ENCODE data around the gene E2F2. TPM values are rescaled to one million over a fixed set of nuclear protein-coding genes. Genes with fewer than 3 reads are reported as not detected.

Gene E2F2
- total and polyA plus RNA-seq, 2 experiments from 2014 or later, result 0.51 to 1.2 TPM

GRCh38 chr1:23470282-23471070 lies 60.6 kb downstream of the E2F2 start:
- Histone ChIP-seq H2AFZ (no peak overlapping the region), H3K27me3 (replicated peaks; ENCODE audit: insufficient read depth) (no peaks in the 10 kb centered on the region), H4K20me1 (ENCODE audit: insufficient read depth) (no peaks in the 10 kb centered on the region), H3F3A (ENCODE audit: insufficient read depth) (peaks cover 32% of the 10 kb centered on the region), H3K9ac (peak overlapping the region; percentile 34), H3K9me3 (ENCODE audit: low read depth) (no peaks in the 10 kb centered on the region), H3K4me1 (ENCODE audit: insufficient read depth) (peaks cover 42% of the 10 kb centered on the region), H3K4me2 (ENCODE audit: unreplicated experiment) (peak overlapping the region; percentile 13), H3K36me3 (ENCODE audit: low read depth) (no peaks in the 10 kb centered on the region), H3K79me2 (ENCODE audit: insufficient read depth) (peaks cover 17% of the 10 kb centered on the region), H3K9me2 (ENCODE audit: insufficient read depth) (no peaks in the 10 kb centered on the region), H3K27ac (peak overlapping the region; percentile 69), H3K4me3 (no peak overlapping the region)
- TF ChIP-seq EZH2phosphoT487 (IDR thresholded peaks at IDR 0.05; ENCODE audit: insufficient read depth, low read depth) (no peak), EZH2 (IDR thresholded peaks at IDR 0.05; ENCODE audit: insufficient read depth, poor library complexity, severe bottlenecking) (no peak)
- DNase-seq, result peak; percentile 76
- in situ Hi-C loops (cut with MboI), result no loop called here
- WGBS, 2 experiments (ENCODE audit: low coverage in 1 of 2, low lambda C conversion rate in 2 of 2, missing lambda C conversion rate in 2 of 2), result 45 to 52% methylated on average over 12 of the region's 12 CpGs

GRCh38 chr1:23469372-23469982 lies 61.6 kb downstream of the E2F2 start:
- H3K27ac ChIP-seq, result peak overlapping the region; percentile 69; the same call in 1 of the 2 replicates
- no peaks in the 10 kb centered on the region for H3K9me3 ChIP-seq (ENCODE audit: low read depth)
- peaks cover 17% of the 10 kb centered on the region for H3K79me2 ChIP-seq (ENCODE audit: insufficient read depth)

GRCh38 chr1:23466423-23466989 lies 64.5 kb downstream of the E2F2 start:
- Histone ChIP-seq H4K20me1 (ENCODE audit: insufficient read depth) (no peaks in the 10 kb centered on the region), H3K4me2 (ENCODE audit: unreplicated experiment) (no peak overlapping the region), H3K9me3 (ENCODE audit: low read depth) (no peaks in the 10 kb centered on the region), H3F3A (ENCODE audit: insufficient read depth) (peaks cover 10% of the 10 kb centered on the region), H3K4me1 (ENCODE audit: insufficient read depth) (peaks cover 35% of the 10 kb centered on the region), H3K4me3 (no peak overlapping the region), H3K36me3 (ENCODE audit: low read depth) (no peaks in the 10 kb centered on the region), H3K9ac (no peak overlapping the region), H3K27me3 (replicated peaks; ENCODE audit: insufficient read depth) (no peaks in the 10 kb centered on the region), H3K79me2 (ENCODE audit: insufficient read depth) (peaks cover 17% of the 10 kb centered on the region), H3K27ac (no peak overlapping the region), H3K9me2 (ENCODE audit: insufficient read depth) (no peaks in the 10 kb centered on the region), H2AFZ (no peak overlapping the region)
- TF ChIP-seq EZH2phosphoT487 (IDR thresholded peaks at IDR 0.05; ENCODE audit: insufficient read depth, low read depth) (no peak), EZH2 (IDR thresholded peaks at IDR 0.05; ENCODE audit: insufficient read depth, poor library complexity, severe bottlenecking) (no peak)
- no peak for DNase-seq
- WGBS, 2 experiments (ENCODE audit: low coverage in 1 of 2, low lambda C conversion rate in 2 of 2, missing lambda C conversion rate in 2 of 2), result 97 to 98% methylated on average over 3 of the region's 3 CpGs
- in situ Hi-C loops (cut with MboI), result no loop called here

More at GRCh38 chr1:23469372-23469982, 61.6 kb downstream of the E2F2 start:
- Histone ChIP-seq H3K4me1 (ENCODE audit: insufficient read depth) (peaks cover 33% of the 10 kb centered on the region), H2AFZ (no peak overlapping the region), H3K9ac (no peak overlapping the region), H3K4me3 (no peak overlapping the region), H3K4me2 (ENCODE audit: unreplicated experiment) (no peak overlapping the region), H3K27me3 (replicated peaks; ENCODE audit: insufficient read depth) (no peaks in the 10 kb centered on the region), H3K36me3 (ENCODE audit: low read depth) (no peaks in the 10 kb centered on the region), H4K20me1 (ENCODE audit: insufficient read depth) (no peaks in the 10 kb centered on the region), H3K9me2 (ENCODE audit: insufficient read depth) (no peaks in the 10 kb centered on the region), H3F3A (ENCODE audit: insufficient read depth) (peaks cover 22% of the 10 kb centered on the region)
- in situ Hi-C loops (cut with MboI), result no loop called here
- DNase-seq, result no peak
- WGBS, 2 experiments (ENCODE audit: low coverage in 1 of 2, low lambda C conversion rate in 2 of 2, missing lambda C conversion rate in 2 of 2), result 71 to 74% methylated on average over 5 of the region's 5 CpGs
- TF ChIP-seq EZH2 (IDR thresholded peaks at IDR 0.05; ENCODE audit: insufficient read depth, poor library complexity, severe bottlenecking), result no peak

GRCh38 chr1:23463286-23463685 lies 67.7 kb downstream of the E2F2 start:
- peaks cover 15% of the 10 kb centered on the region for H3K4me1 ChIP-seq (ENCODE audit: insufficient read depth)
- no peak overlapping the region for H3K4me3 ChIP-seq
- H3K4me2 ChIP-seq (ENCODE audit: unreplicated experiment), result no peak overlapping the region
- no peaks in the 10 kb centered on the region for H4K20me1 ChIP-seq (ENCODE audit: insufficient read depth)
- H2AFZ ChIP-seq, result no peak overlapping the region
- peak; percentile 49 for DNase-seq
- peaks cover 20% of the 10 kb centered on the region for H3K79me2 ChIP-seq (ENCODE audit: insufficient read depth)
- H3K9me2 ChIP-seq (ENCODE audit: insufficient read depth), result no peaks in the 10 kb centered on the region
- H3K27me3 ChIP-seq (replicated peaks; ENCODE audit: insufficient read depth), result no peaks in the 10 kb centered on the region
- no peak for TF ChIP-seq EZH2phosphoT487 (IDR thresholded peaks at IDR 0.05; ENCODE audit: insufficient read depth, low read depth)
- no peak for TF ChIP-seq EZH2 (IDR thresholded peaks at IDR 0.05; ENCODE audit: insufficient read depth, poor library complexity, severe bottlenecking)
- no peak overlapping the region for H3K9ac ChIP-seq
- no peaks in the 10 kb centered on the region for H3K9me3 ChIP-seq (ENCODE audit: low read depth)
- peaks cover 6% of the 10 kb centered on the region; the same call in 1 of the 2 replicates for H3F3A ChIP-seq (ENCODE audit: insufficient read depth)
- WGBS, 2 experiments (ENCODE audit: low coverage in 1 of 2, low lambda C conversion rate in 2 of 2, missing lambda C conversion rate in 2 of 2), result 70 to 71% methylated on average over 3 of the region's 3 CpGs
- H3K27ac ChIP-seq, result no peak overlapping the region
- H3K36me3 ChIP-seq (ENCODE audit: low read depth), result no peaks in the 10 kb centered on the region
- in situ Hi-C loops (cut with MboI), result no loop called here
